Measurements from ENCODE around the gene RFXANK.

- TF ChIP-seq CTCF (conservative IDR thresholded peaks at IDR 0.05; ENCODE audit: low read length): no peak
- TF ChIP-seq EZH2phosphoT487 (IDR thresholded peaks at IDR 0.05; ENCODE audit: borderline replicate concordance, low read depth, low read length): no peak
Measured at GRCh38 chr19:19209372-19209771, 17.3 kb downstream of the RFXANK start.
